Upper lobe of right lung (tissue), 1 donor: ENCODE data around the gene ATP2A2. TPM values are rescaled to one million over a fixed set of nuclear protein-coding genes. Genes with fewer than 3 reads are reported as not detected.
"Not testable (repeated sequence)": the region's sequence is repeated elsewhere in the genome, so short reads cannot be mapped to it uniquely, and the experiment has no call there.

Experiments
- ATAC-seq: fragments of 200-7000 bp; cut with Tn5 transposase; one replicate; pipeline ENCODE4 v1.9.1; 2020; ENCODE audit warnings: mild to moderate bottlenecking, moderate library complexity
- DNase-seq: peaks from one replicate; pipeline ENCODE4 v3.0.0-alpha.2; 2020
- H3K27ac ChIP-seq: fragments of 200-600 bp; one replicate; pipeline ENCODE4 v1.8.0; 2022
- H3K27me3 ChIP-seq: fragments of 200-600 bp; one replicate; pipeline ENCODE4 v1.8.0; 2022; ENCODE audit warnings: mild to moderate bottlenecking
- H3K36me3 ChIP-seq: fragments of 200-600 bp; one replicate; pipeline ENCODE4 v1.8.0; 2022
- H3K4me1 ChIP-seq: fragments of 200-600 bp; one replicate; pipeline ENCODE4 v1.8.0; 2022
- H3K4me3 ChIP-seq: fragments of 200-600 bp; one replicate; pipeline ENCODE4 v1.8.0; 2022; ENCODE audit warnings: mild to moderate bottlenecking
- H3K9me3 ChIP-seq: fragments of 200-600 bp; one replicate; pipeline ENCODE4 v1.8.0; 2022
- intact Hi-C: fragments of 100-400 bp; cut with DNase I; formaldehyde crosslinking; loops from one replicate; pipeline ENCODE4 v1.11.0; 2022
- total RNA-seq: library from RNA; stranded (reverse); fragmentation: NEBNext Ultra II Directional; extraction: Animal tissue kit (Norgen Biotek cat#: 25700); gene quantifications from one replicate; pipeline ENCODE4 v1.2.1, GENCODE V29; 2021
- TF ChIP-seq, protein P1 (sequence below): fragments of 200-600 bp; IDR thresholded peaks from one replicate; pipeline ENCODE4 v1.8.0; 2022; ENCODE audit warnings: antibody characterized with exemption
- donor health status: DM: no; HTN: yes; CAD: no; lungs with severe emphysema.

Gene ATP2A2
- total RNA-seq, 1 donor from 2014 or later = 173 TPM

DNA sequence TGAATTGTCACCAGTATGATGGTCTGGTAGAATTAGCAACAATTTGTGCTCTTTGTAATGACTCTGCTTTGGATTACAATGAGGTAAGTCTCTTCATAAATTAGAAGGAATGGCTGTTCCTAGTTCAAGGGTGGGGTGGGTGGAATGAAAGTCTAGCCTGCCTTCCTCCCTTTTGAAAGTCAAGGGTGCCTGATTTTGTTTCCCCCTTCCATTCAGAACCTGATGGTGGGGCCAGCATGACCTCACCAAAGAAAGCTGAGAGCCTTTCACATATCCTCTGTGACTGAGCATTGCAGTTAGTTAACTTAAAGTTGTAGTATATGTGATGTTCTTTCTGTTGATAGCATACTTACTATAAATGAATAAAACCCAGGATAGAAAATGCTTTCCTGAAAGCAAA lies 52.2 kb downstream of the ATP2A2 start:
- H3K36me3 ChIP-seq = peaks cover 97% of the 10 kb centered on the region
- H3K9me3 ChIP-seq = no peaks in the 10 kb centered on the region
- DNase-seq (no peak), ATAC-seq (no peak)
- H3K27me3 ChIP-seq = no peaks in the 10 kb centered on the region
- no peak overlapping the region for H3K4me3 ChIP-seq
- no peaks in the 10 kb centered on the region for H3K4me1 ChIP-seq
- TF ChIP-seq, protein P1, sequence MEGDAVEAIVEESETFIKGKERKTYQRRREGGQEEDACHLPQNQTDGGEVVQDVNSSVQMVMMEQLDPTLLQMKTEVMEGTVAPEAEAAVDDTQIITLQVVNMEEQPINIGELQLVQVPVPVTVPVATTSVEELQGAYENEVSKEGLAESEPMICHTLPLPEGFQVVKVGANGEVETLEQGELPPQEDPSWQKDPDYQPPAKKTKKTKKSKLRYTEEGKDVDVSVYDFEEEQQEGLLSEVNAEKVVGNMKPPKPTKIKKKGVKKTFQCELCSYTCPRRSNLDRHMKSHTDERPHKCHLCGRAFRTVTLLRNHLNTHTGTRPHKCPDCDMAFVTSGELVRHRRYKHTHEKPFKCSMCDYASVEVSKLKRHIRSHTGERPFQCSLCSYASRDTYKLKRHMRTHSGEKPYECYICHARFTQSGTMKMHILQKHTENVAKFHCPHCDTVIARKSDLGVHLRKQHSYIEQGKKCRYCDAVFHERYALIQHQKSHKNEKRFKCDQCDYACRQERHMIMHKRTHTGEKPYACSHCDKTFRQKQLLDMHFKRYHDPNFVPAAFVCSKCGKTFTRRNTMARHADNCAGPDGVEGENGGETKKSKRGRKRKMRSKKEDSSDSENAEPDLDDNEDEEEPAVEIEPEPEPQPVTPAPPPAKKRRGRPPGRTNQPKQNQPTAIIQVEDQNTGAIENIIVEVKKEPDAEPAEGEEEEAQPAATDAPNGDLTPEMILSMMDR = no peak
- H3K27ac ChIP-seq = no peak overlapping the region
- intact Hi-C loops = no loop called here

- Histone ChIP-seq H3K4me3 (no peak overlapping the region), H3K27ac (no peak overlapping the region), H3K9me3 (no peaks in the 10 kb centered on the region), H3K36me3 (peaks cover 98% of the 10 kb centered on the region), H3K4me1 (no peaks in the 10 kb centered on the region), H3K27me3 (no peaks in the 10 kb centered on the region)
- TF ChIP-seq, protein P1 = no peak
- DNase-seq (no peak), ATAC-seq (no peak)
- intact Hi-C loops = no loop called here
Measured at GRCh38 chr12:110335481-110336045, 54.5 kb downstream of the ATP2A2 start.

DNA sequence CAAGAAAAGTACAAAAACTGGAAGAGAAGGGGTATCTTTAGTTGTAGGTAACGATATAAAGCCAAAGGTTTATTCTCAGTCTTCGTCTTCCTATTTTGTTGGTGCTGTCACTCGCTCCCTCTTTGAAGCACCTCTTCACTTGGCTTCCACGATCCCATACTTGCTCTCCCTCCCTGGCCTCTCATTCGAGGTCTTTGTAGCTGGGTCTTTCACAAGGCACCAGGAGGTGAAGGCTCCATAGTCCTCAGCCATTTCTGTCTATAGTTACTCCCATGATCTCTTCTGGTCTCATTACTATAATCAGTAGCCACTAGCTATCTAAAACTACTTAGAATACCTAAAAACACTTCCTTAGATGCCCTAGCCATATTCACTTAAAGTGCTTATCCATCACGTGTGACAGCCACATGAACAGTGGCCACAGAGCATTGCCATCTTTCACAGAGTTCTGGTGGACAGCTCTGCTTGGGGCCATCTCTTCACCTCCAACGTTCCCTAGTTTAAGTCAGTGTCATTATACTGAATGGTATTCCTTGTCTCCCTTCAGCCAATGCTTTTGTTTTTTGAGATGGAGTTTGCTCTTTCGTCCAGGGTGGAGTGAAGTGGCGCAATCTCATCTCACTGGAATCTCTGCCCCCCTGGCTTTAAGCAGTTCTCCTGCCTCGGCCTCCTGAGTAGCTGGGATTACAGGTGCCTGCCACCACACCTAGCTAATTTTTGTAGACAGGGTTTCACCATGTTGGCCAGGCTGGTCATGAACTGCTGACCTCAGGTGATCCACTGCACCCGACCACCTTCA lies 57.1 kb downstream of the ATP2A2 start:
- ATAC-seq (no peak), DNase-seq (no peak)
- peaks cover 99% of the 10 kb centered on the region for H3K36me3 ChIP-seq
- no peaks in the 10 kb centered on the region for H3K9me3 ChIP-seq
- H3K4me3 ChIP-seq = no peak overlapping the region
- H3K4me1 ChIP-seq = no peaks in the 10 kb centered on the region
- H3K27me3 ChIP-seq = no peaks in the 10 kb centered on the region
- no peak overlapping the region for H3K27ac ChIP-seq
- intact Hi-C loops = no loop called here
- TF ChIP-seq, protein P1 = no peak

- peaks cover 99% of the 10 kb centered on the region for H3K36me3 ChIP-seq
- intact Hi-C loops = no loop called here
- H3K27ac ChIP-seq = no peak overlapping the region
- TF ChIP-seq, protein P1 = peak; percentile 14
- DNase-seq (no peak), ATAC-seq (no peak)
- no peaks in the 10 kb centered on the region for H3K27me3 ChIP-seq
- no peaks in the 10 kb centered on the region for H3K4me1 ChIP-seq
- no peaks in the 10 kb centered on the region for H3K9me3 ChIP-seq
- no peak overlapping the region for H3K4me3 ChIP-seq
Measured at GRCh38 chr12:110338754-110339153, 57.7 kb downstream of the ATP2A2 start.

DNA sequence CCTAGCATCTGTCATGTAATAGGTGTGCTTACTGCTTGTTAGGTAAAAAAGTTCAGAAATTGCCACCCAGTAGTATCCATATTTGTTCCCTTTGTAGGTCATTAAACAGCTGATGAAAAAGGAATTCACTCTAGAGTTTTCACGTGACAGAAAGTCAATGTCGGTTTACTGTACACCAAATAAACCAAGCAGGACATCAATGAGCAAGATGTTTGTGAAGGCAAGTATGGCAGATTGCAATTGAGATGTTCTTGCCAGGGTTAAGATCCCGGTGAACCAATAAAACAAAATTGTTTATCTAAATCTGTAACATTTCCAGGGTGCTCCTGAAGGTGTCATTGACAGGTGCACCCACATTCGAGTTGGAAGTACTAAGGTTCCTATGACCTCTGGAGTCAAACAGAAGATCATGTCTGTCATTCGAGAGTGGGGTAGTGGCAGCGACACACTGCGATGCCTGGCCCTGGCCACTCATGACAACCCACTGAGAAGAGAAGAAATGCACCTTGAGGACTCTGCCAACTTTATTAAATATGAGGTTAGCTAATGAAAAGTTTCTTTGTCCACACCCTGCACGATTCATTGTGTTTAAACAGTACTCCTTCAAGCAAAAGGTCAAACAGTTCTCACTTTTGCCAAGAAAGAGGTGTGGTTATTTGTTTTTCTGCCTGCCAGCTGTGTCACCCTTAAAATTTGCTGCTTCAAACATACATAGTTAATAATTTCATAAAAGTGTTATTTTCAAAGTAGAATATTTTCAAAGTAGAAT lies 58.3 kb downstream of the ATP2A2 start:
- Histone ChIP-seq H3K9me3 (no peaks in the 10 kb centered on the region), H3K27me3 (no peaks in the 10 kb centered on the region), H3K27ac (no peak overlapping the region), H3K4me1 (no peaks in the 10 kb centered on the region), H3K4me3 (no peak overlapping the region), H3K36me3 (peaks cover 99% of the 10 kb centered on the region)
- intact Hi-C loops = no loop called here
- TF ChIP-seq, protein P1 = no peak
- no peak for DNase-seq
- ATAC-seq = peak; percentile 62

DNA sequence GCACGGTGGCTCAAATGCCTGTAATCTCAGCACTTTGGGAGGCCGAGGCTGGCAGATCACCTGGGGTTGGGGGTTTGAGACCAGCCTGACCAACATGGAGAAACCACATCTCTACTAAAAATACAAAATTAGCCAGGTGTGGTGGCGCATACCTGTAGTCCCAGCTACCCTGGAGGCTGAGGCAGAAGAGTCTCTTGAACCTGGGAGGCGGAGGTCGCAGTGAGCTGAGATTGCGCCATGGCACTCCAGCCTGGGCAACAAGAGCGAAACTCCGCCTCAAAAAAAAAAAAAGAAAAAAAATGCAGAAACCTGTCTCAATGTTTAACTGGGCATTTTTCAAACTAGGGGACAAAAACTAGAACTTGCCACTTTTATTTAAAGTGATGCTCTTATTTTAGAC lies 59.2 kb downstream of the ATP2A2 start:
- H3K9me3 ChIP-seq, H3K4me1 ChIP-seq, ATAC-seq, H3K27ac ChIP-seq, H3K27me3 ChIP-seq, DNase-seq, intact Hi-C loops, H3K4me3 ChIP-seq: not testable (repeated sequence)
- H3K36me3 ChIP-seq = peaks cover 99% of the 10 kb centered on the region
